Medulla oblongata (tissue), 1 donor: ENCODE results near the gene GSG1L.
A peak's percentile ranks its signal among the peaks of the same experiment; 100 is the strongest.
"Not testable (repeated sequence)": the region's sequence is repeated elsewhere in the genome, so short reads cannot be mapped to it uniquely, and the experiment has no call there.

Experiments used
- DNase-seq: peaks from one replicate; pipeline ENCODE4 v3.0.0-alpha.2; 2015; ENCODE audit errors: extremely low spot score

The GSG1L gene

GRCh38 chr16:27903046-27903655 lies 160.4 kb downstream of the GSG1L start:
- no peak for DNase-seq

GRCh38 chr16:27902551-27902950 lies 161.0 kb downstream of the GSG1L start:
- DNase-seq = no peak

- DNase-seq = no peak
Observed at GRCh38 chr16:27901956-27902355, 161.6 kb downstream of the GSG1L start.

DNA sequence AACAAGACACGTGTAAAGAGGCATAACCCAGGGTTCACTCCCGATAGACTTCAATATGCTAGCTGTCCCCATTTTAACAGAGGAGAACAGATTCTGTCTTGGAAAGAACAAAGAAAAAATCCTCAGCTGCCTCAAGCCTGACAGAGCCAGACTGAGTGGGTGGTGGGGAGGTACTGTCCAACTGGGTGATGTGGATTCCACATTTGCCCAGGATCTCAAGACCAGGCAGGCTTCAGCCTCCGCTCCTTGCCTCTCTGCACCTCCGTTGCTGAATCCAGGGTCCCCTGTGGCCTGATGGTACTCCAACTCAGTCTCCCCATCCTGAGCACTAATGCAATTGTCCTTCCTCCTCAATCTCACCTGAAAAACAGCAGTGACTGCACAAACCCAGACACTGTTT lies 163.8 kb downstream of the GSG1L start:
- no peak for DNase-seq

- no peak for DNase-seq
Observed at GRCh38 chr16:27894386-27894785, 169.1 kb downstream of the GSG1L start.

DNA sequence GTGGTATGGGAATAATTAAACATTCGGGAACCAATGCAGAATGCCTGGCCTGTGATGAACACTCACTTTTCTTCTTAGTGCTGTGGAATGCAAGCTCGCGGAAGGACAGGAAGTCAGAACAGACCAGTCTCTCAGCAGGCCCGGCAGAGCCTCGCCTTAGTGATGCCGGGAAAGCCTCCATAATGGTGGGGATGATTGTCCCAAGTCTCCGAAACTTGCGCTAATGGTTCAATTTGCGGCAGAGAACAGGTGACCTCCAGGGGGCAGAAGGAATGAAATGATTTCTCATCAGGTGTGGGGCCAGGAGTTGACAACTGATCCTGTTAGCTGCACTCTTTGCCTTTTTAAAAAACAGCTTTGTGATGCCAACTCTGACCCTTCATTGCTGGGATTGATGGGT lies 170.6 kb downstream of the GSG1L start:
- DNase-seq = no peak

- DNase-seq = no peak
Observed at GRCh38 chr16:27890866-27891265, 172.6 kb downstream of the GSG1L start.

DNA sequence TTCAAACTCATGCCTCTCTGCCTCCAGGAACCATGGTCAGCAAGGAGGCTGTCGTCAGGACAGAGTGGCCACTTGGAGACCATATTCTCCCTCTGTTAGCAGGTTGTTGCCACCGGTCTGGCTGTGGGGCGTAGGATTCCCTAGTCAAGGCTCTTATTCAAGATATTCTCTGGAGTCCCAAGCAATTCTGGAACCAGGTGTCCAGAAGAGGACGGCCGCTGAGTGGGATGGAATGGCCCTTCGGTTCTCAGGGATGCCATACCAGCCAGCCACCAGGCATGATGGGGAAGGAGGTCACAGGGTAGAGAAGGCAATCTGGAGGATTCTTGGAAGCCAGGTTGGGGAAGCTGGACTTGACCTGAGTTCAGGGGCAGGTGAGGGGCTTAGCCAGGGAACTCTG lies 173.5 kb downstream of the GSG1L start:
- DNase-seq = no peak

DNA sequence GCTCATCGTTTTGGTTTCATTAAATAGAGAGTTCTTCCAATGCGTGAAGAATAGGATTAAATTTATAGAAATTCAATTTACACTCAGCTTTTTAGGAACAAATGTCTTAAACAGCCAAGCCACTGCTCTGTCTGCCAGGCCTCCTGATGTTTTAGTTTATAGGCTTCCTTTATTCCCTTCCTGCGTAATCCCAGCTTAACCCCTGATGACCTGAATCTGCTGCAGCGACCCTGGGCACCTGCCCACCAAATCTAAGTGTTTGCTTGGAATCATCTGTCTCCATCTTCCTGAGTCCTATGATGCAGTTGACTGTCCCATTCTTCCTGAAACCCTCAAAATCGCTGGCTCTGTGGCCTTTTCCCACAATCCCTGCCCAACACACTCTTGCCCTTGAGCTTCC lies 179.9 kb downstream of the GSG1L start:
- no peak for DNase-seq

- no peak for DNase-seq
Observed at GRCh38 chr16:27880287-27880686, 183.2 kb downstream of the GSG1L start.

DNA sequence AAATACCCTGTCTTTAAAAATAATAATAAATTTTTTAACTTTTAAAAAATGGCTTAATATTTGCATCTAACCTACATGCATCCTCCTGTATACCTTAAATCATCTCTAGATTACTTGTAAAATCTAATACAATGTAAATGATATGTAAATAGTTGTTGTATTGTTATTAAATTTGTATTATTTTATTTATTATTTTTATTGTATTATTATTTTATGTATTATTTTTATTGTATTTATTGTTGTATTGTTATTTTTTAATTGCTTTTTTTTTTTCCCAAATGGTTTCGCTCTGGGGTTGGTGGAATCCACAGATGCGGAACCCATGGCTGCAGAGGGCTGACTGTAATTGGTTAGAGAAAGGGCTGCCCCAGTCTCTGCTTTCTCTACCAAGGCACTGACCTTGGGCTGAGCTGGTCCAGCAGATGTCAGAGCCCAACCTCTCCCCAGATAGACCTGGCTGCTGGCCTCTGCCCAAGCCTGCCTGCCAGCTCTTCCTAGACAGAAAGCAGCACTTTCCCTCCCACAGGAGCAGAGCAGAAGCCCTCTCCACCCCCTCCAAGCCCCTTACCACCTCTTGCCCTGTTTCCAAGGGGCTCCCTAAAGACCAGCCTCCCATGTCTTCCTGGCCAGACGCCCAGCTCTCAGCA lies 183.8 kb downstream of the GSG1L start:
- no peak for DNase-seq

- DNase-seq = not testable (repeated sequence)
Observed at GRCh38 chr16:27872627-27873026, 190.9 kb downstream of the GSG1L start.

- no peak for DNase-seq
Observed at GRCh38 chr16:27870116-27870798, 193.3 kb downstream of the GSG1L start.

DNA sequence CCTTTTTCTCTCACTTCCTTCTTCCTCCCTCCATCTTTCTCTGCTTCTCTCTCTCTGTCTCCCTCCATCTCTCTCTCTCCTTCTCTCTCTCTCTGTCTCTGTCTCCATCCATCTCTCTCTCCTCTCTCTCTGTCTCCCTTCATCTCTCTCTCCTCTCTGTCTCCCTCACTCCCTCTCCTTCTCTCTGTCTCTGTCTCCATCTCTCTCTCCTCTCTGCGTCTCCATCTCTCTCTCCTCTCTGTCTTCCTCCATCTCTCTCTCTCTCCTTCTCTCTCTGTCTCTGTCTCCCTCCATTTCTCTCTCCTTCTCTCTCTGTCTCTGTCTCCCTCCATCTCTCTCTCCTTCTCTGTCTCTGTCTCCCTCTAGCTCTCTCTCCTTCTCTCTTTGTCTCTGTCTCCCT lies 194.1 kb downstream of the GSG1L start:
- DNase-seq = no peak

- no peak for DNase-seq
Observed at GRCh38 chr16:27868180-27868579, 195.3 kb downstream of the GSG1L start.

DNA sequence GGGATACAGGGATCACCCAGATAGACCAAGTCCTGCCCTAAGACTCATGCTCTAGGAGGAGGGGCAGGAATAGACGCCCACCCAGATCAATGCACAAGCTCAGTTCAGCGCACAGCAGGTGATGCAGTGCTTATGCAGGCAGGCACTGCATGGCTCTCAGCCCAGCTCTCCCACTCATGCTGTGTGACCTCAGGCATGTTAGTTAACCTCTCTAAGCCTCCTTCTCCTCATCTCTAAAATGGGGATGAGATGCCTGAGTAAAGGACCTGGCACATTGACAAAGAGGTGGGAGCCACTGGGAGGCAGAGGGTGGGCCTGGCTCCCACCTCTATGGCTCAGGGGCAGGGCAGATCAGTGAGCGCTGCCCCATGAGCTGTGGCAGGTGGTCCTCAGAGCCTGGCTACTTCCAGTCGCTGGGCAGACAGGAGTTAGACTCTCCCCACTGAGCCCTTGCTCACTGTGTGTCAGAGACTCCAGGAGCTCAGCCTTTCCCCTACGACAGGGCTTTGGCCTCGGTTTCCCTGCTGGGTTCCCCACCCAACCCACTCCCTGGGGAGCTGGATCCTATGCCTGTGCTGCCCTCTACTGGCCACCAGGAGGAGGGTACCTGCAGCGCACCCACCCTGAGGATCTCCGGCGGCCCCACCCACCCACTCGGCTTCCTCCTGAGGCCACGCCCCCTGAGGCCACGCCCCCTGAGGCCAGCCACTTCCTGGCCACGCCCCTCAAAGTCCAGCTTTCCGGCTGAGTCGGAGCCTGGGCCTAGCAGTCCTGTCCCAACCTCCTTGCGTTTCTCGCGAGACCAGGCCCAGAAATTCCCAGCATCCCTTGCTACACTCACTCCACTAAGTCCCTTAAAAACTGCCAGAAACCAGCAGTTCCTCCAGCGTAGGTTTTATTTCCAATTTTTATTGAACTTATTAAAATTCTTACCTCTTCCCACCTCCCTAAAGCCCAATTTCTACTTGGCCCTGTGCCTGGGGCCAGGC lies 196.1 kb downstream of the GSG1L start:
- DNase-seq = peak; percentile 35

GRCh38 chr16:27863377-27863776 lies 200.1 kb downstream of the GSG1L start:
- DNase-seq = no peak

- no peak for DNase-seq
Observed at GRCh38 chr16:27862953-27863352, 200.6 kb downstream of the GSG1L start.

- DNase-seq = no peak
Observed at GRCh38 chr16:27860091-27860490, 203.4 kb downstream of the GSG1L start.

DNA sequence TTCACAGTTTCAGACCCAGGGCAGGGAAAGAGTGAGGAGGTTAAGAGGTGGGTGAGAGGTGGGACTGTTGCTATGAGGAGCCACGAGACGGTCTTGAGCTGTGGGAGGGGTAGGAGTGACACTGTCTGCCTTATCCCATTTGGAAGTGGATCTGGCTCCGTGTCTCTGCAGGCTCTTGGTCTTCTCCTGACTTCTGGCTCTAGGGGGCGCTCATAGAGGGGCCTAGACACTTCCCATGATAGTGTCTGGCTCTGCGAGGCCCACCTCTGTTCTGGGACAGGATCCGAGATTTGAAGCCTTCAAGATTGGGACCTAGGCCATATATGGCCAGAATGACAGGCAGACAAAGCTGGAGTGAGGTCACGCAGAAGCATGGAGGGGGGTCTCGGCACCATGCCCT lies 204.5 kb downstream of the GSG1L start:
- no peak for DNase-seq

- no peak for DNase-seq
Observed at GRCh38 chr16:27853651-27854050, 209.9 kb downstream of the GSG1L start.

DNA sequence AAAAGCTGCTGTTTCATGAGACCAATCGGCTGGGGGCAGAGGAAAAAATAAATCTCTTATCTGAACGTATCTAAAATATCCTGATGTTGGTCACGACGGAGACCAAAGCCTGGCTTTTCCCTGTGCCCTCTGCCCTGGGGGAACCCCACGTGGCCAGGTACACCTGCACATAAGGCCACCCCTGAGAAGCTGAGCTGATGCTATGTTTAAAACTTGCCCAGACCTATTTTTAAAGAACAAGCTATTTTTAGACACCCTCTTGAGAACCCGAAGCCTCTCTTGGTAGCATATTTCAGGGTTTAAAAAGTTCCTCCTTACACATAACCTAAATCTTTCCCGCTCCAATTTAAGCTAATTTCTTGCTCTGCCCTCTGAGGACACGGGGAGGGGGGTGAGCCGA lies 210.4 kb downstream of the GSG1L start:
- DNase-seq = no peak
